GM12874 (cell line): ENCODE measurements around the gene TGM1.

Experiments
- CTCF ChIP-seq: IDR thresholded peaks from 2 replicates; pipeline ENCODE4 v1.5.1; 2011; ENCODE audit warnings: low read depth, mild to moderate bottlenecking, control low read depth, low read length, moderate library complexity; ENCODE audit not compliant: insufficient read depth

The TGM1 gene

DNA sequence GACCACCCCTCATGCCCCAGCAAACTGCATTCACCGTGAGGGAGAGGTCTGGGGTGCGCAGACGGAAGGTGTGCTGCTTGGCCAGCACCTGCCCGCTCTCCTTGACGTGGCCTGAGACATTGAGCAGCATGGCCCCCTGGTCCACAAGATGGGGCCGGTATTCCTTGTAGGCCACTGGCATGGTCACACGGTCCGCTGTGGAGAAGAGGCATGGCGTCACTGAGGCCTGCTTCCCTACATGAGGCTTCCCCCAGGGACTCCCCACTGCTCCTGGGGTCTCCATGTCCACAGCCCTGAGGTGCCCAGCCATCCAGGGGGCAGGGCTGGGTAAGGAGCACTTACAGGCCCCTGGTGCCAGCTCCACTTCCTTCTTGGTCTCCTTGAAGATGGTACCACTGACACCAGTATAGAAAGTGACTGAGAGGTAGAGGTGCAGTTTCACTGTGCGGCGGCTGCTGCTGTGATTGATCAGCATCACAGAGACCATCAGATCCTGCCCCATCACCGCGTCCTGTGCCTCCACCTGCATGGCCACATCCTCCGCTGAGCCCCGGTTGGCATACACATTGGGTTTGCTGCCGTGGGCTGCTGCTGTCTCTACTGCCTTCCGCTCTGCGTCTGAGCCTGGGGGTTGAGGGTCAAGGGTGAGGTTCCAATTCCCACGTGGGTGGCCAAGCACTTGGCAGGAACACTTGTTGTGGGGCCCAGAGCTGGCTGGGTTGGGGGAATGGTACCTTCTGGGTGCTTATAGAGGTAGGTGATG is 8.2 kb downstream of the TGM1 start:
- TF ChIP-seq CTCF, result no peak

DNA sequence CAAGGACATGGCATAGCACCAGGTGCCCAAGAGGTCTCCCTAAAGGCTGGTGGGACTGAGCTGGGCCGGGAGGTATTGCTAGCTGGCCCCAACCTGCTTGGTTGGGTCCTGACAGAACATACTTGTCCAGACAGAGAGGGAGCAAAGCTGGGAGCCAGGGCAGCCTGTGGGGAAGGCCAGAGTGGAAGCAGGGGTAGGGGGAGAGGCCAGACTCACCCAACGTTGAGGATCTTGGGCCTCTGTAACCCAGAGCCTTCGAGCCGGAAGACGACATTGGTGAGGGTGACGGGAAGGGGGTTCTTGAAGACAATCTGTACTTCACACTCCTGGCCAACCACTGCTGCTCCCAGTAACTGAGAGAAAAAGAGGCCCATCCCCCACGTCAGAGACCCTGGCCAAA is 9.0 kb downstream of the TGM1 start:
- no peak for TF ChIP-seq CTCF

GRCh38 chr14:24252289-24253124 is 10.5 kb downstream of the TGM1 start:
- TF ChIP-seq CTCF, result no peak

DNA sequence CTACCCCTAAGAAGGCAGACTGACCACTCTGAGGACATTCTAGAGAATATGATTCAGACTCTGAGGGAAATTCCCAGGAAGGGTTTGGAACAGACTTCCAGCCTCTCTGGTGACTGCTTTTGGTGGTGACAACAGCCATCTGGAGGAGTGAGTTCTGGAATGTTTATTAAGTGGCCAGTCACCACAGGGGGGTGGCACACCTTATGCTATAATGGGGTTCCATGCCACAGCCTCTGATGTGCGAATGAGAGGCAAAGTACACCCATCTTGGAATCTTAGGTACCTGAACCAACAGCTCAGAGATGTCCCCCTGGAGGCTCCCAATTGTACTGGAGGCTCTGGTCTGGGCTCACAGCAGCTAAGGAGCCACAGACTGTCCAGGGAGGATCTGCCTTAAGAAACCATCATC is 11.1 kb downstream of the TGM1 start:
- no peak for TF ChIP-seq CTCF

GRCh38 chr14:24250354-24250753 is 12.6 kb downstream of the TGM1 start:
- no peak for TF ChIP-seq CTCF

DNA sequence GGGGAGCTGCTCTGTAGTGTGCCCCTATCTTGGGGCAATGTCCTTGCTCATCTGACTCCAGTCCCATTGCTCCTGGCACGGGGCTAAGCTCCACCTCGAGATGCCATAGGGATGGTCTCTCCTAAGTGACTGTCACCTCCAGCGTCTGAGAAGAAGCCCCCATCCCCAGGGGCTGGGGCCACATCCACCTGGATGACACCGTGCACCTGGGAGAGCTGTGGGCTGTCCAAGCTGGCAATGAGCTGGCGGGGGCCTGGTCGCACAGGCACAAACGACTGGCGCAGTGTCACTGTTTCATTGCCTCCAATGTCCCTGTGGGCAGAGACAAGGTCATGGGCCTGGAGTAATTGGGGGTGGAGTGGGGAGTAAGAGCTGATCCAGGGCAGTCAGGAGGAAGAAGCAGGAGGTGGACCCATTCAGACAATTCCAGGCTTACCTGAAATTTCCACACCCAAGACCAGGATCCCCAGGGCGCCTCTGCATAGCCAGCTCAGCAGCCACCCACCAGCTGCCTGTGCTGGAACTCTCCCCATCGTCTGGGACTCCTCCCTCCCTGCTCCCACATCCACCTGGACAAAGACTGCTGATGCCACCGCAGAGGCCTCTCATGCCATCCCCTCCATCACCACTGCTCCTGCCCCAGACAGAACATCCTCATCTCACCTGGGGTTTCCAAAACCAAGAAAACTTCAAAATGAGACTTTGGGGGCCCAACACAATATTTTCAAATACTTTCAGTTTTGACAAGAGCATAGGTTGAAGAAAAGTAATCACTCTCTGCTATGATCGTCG is 13.6 kb downstream of the TGM1 start:
- TF ChIP-seq CTCF, result no peak

GRCh38 chr14:24247422-24247821 is 15.6 kb downstream of the TGM1 start:
- no peak for TF ChIP-seq CTCF
